IMR-90 (cell line): ENCODE measurements around the gene SLC26A4. TPM values are rescaled to one million over a fixed set of nuclear protein-coding genes. Genes with fewer than 3 reads are reported as not detected.

Experiments used
- ATAC-seq: fragments of 200-7000 bp; cut with Tn5 transposase; 2 replicates; pipeline ENCODE4 v1.9.1; 2020; ENCODE audit warnings: low read depth, mild to moderate bottlenecking, moderate library complexity
- BruUV-seq: library from RNA; stranded (reverse); fragments of 400-500 nt; replicated peaks from 2 replicates; lab custom pipeline; 2021; lab: Mats Ljungman, UMichigan
- CTCF ChIA-PET: fragments of 300-600 bp; formaldehyde crosslinking; extraction: SDS; loops from one replicate; lab custom pipeline; 2021; ENCODE audit warnings: antibody characterized with exemption; lab: Yijun Ruan, JAX
- POLR2A ChIA-PET: fragments of 300-600 bp; sonication (Branson Sonifier 250); formaldehyde crosslinking; loops from one replicate; lab custom pipeline; 2022; ENCODE audit warnings: antibody characterized with exemption; ENCODE audit not compliant: unreplicated experiment; lab: Charles Lee
- DNase-seq: peaks from one replicate; pipeline ENCODE4 v3.0.0; 2013
- H2AFZ ChIP-seq: replicated peaks from 2 replicates; pipeline ENCODE3; 2013; ENCODE audit warnings: low read length, mild to moderate bottlenecking; ENCODE audit not compliant: poor library complexity
- H2AK5ac ChIP-seq: 2 replicates; pipeline ENCODE4 v1.6.1; 2013; ENCODE audit warnings: low read depth, low read length, inconsistent platforms
- H2AK9ac ChIP-seq: replicated peaks from 2 replicates; pipeline ENCODE3; 2013; ENCODE audit warnings: mild to moderate bottlenecking, low read depth, low read length, moderate library complexity; ENCODE audit not compliant: poor library complexity
- H2BK120ac ChIP-seq: 2 replicates; pipeline ENCODE4 v1.6.1; 2013; ENCODE audit warnings: low read depth, low read length, inconsistent platforms
- H2BK15ac ChIP-seq: 3 replicates; pipeline ENCODE4 v1.6.1; 2013; ENCODE audit warnings: low read depth, low read length, inconsistent platforms
- H2BK20ac ChIP-seq: 2 replicates; pipeline ENCODE4 v1.6.1; 2013; ENCODE audit warnings: low read depth, mild to moderate bottlenecking, inconsistent platforms, low read length, moderate library complexity
- H2BK5ac ChIP-seq: 2 replicates; pipeline ENCODE4 v1.6.1; 2013; ENCODE audit warnings: mild to moderate bottlenecking, low read depth, low read length, inconsistent platforms; ENCODE audit not compliant: poor library complexity, severe bottlenecking
- H3K14ac ChIP-seq: replicated peaks from 2 replicates; pipeline ENCODE4 v1.6.1; 2013; ENCODE audit warnings: low read depth, low read length, inconsistent platforms
- H3K18ac ChIP-seq: 2 replicates; pipeline ENCODE4 v1.6.1; 2013; ENCODE audit warnings: low read depth, low read length, control low read depth
- H3K23ac ChIP-seq: 2 replicates; pipeline ENCODE4 v1.6.1; 2013; ENCODE audit warnings: low read depth, low read length, inconsistent platforms
- H3K27ac ChIP-seq: 2 replicates; pipeline ENCODE4 v1.5.1; 2013; ENCODE audit warnings: mild to moderate bottlenecking, control low read depth, low read length; ENCODE audit not compliant: insufficient read depth
- H3K27me3 ChIP-seq: 2 replicates; pipeline ENCODE4 v1.6.1; 2013; ENCODE audit warnings: low read length; ENCODE audit not compliant: control insufficient read depth, insufficient read depth
- H3K36me3 ChIP-seq: 2 replicates; pipeline ENCODE4 v1.6.1; 2013; ENCODE audit warnings: low read length, mixed read lengths; ENCODE audit not compliant: control insufficient read depth, insufficient read depth
- H3K4ac ChIP-seq: 2 replicates; pipeline ENCODE4 v1.6.1; 2013; ENCODE audit warnings: low read depth, low read length, inconsistent platforms
- H3K4me1 ChIP-seq: 2 replicates; pipeline ENCODE4 v1.6.1; 2013; ENCODE audit warnings: low read length, mixed read lengths; ENCODE audit not compliant: control insufficient read depth, insufficient read depth
- H3K4me2 ChIP-seq: 2 replicates; pipeline ENCODE4 v1.6.1; 2013; ENCODE audit warnings: low read depth, mild to moderate bottlenecking, control low read depth, low read length, moderate library complexity
- H3K4me3 ChIP-seq: 2 replicates; pipeline ENCODE4 v1.5.1; 2013; ENCODE audit warnings: low read depth, mild to moderate bottlenecking, control low read depth, low read length, moderate library complexity; ENCODE audit not compliant: insufficient read depth
- H3K56ac ChIP-seq: 2 replicates; pipeline ENCODE4 v1.6.1; 2013; ENCODE audit warnings: low read length, inconsistent platforms; ENCODE audit not compliant: insufficient read depth; ENCODE audit errors: extremely low read depth
- H3K79me1 ChIP-seq, 2 experiments: 2 replicates each; pipeline ENCODE4 v1.6.1; 2013; ENCODE audit warnings: low read length in 2 of 2, inconsistent platforms in 1 of 2, low read depth in 1 of 2
- H3K9ac ChIP-seq: 2 replicates; pipeline ENCODE4 v1.6.1; 2013; ENCODE audit warnings: low read depth, low read length, control low read depth
- H3K9me1 ChIP-seq: 2 replicates; pipeline ENCODE4 v1.6.1; 2013; ENCODE audit warnings: low read length, inconsistent platforms; ENCODE audit not compliant: insufficient read depth
- H3K9me3 ChIP-seq: 2 replicates; pipeline ENCODE4 v1.6.1; 2013; ENCODE audit warnings: low read length; ENCODE audit not compliant: control insufficient read depth, insufficient read depth
- H4K20me1 ChIP-seq: 2 replicates; pipeline ENCODE4 v1.6.1; 2013; ENCODE audit warnings: low read length, inconsistent platforms; ENCODE audit not compliant: insufficient read depth
- H4K5ac ChIP-seq: 2 replicates; pipeline ENCODE4 v1.6.1; 2013; ENCODE audit warnings: mild to moderate bottlenecking, low read depth, low read length, control low read depth
- H4K8ac ChIP-seq, 2 experiments: 2 replicates each; pipeline ENCODE4 v1.6.1; 2013; ENCODE audit warnings: low read depth in 2 of 2, low read length in 2 of 2, control low read depth in 1 of 2, inconsistent platforms in 1 of 2
- H4K91ac ChIP-seq: 2 replicates; pipeline ENCODE4 v1.6.1; 2013; ENCODE audit warnings: low read depth, low read length, inconsistent platforms; ENCODE audit not compliant: insufficient read depth
- BHLHE40 ChIP-seq: fragments of 150-350 bp; IDR thresholded peaks from 2 replicates; pipeline ENCODE4 v1.6.1; 2016; ENCODE audit warnings: mild to moderate bottlenecking, low read depth, low read length
- CEBPB ChIP-seq: IDR thresholded peaks from 2 replicates; pipeline ENCODE4 v1.6.1; 2012; ENCODE audit warnings: low read depth, low read length, improper control_type of control experiment
- CHD1 ChIP-seq: IDR thresholded peaks from 2 replicates; pipeline ENCODE4 v1.6.1; 2012; ENCODE audit warnings: low read depth, low read length, improper control_type of control experiment
- CTCF ChIP-seq: conservative IDR thresholded peaks from 2 replicates; pipeline ENCODE4 v1.5.1; 2012; ENCODE audit warnings: mild to moderate bottlenecking, low read depth, low read length, improper control_type of control experiment
- ELK1 ChIP-seq: fragments of 150-350 bp; IDR thresholded peaks from 2 replicates; pipeline ENCODE4 v1.6.1; 2016; ENCODE audit warnings: low read depth, mild to moderate bottlenecking, low read length, moderate library complexity, borderline replicate concordance
- FOS ChIP-seq: fragments of 150-350 bp; IDR thresholded peaks from 2 replicates; pipeline ENCODE4 v1.6.1; 2016; ENCODE audit warnings: low read depth, low read length
- MAZ ChIP-seq: IDR thresholded peaks from 2 replicates; pipeline ENCODE4 v1.6.1; 2012; ENCODE audit warnings: low read depth, mild to moderate bottlenecking, low read length, improper control_type of control experiment, moderate library complexity, borderline replicate concordance
- MXI1 ChIP-seq: IDR thresholded peaks from 2 replicates; pipeline ENCODE4 v1.6.1; 2012; ENCODE audit warnings: low read depth, mild to moderate bottlenecking, low read length, moderate library complexity, borderline replicate concordance
- NFE2L2 ChIP-seq: fragments of 150-350 bp; IDR thresholded peaks from 2 replicates; pipeline ENCODE4 v1.6.1; 2016; ENCODE audit warnings: low read depth, mild to moderate bottlenecking, low read length
- POLR2A ChIP-seq: IDR thresholded peaks from 2 replicates; pipeline ENCODE4 v1.6.1; 2012; ENCODE audit warnings: mild to moderate bottlenecking, low read depth, low read length
- RAD21 ChIP-seq: IDR thresholded peaks from 2 replicates; pipeline ENCODE4 v1.6.1; 2012; ENCODE audit warnings: low read length, improper control_type of control experiment
- RCOR1 ChIP-seq: IDR thresholded peaks from 2 replicates; pipeline ENCODE4 v1.6.1; 2012; ENCODE audit warnings: mild to moderate bottlenecking, low read length, improper control_type of control experiment; ENCODE audit not compliant: insufficient replicate concordance
- RFX5 ChIP-seq: IDR thresholded peaks from 2 replicates; pipeline ENCODE4 v1.8.0; 2012; ENCODE audit warnings: low read depth, mild to moderate bottlenecking, low read length, moderate library complexity
- SMC3 ChIP-seq: fragments of 150-350 bp; IDR thresholded peaks from 2 replicates; pipeline ENCODE4 v1.6.1; 2016; ENCODE audit warnings: low read depth, mild to moderate bottlenecking, antibody characterized with exemption, low read length, moderate library complexity
- USF2 ChIP-seq: fragments of 150-350 bp; IDR thresholded peaks from 2 replicates; pipeline ENCODE4 v1.6.1; 2017; ENCODE audit warnings: mild to moderate bottlenecking, antibody characterized with exemption, low read length, low read depth
- WGBS, 2 experiments: methylation state at CpG; one replicate each; pipeline versions ENCODE4 v1.1.5 to v1.1.7; 2013; ENCODE audit warnings: missing lambda C conversion rate in 2 of 2; ENCODE audit not compliant: insufficient read length in 1 of 2; ENCODE audit errors: extremely low coverage in 2 of 2; 5-methylcytosine and 5-hydroxymethylcytosine counted together
- dilution Hi-C: fragments of 300-500 bp; cut with HindIII; formaldehyde crosslinking; loops from one replicate; pipeline ENCODE4 v1.14.3; 2018; ENCODE audit warnings: low sequenced_read_pairs; ENCODE audit not compliant: unreplicated experiment
- in situ Hi-C: fragments of 300-500 bp; cut with MboI; formaldehyde crosslinking; loops from 3 replicates; pipeline ENCODE4 v1.14.3; 2019; ENCODE audit warnings: low sequenced_read_pairs, inconsistent platforms, mixed read lengths
- intact Hi-C: fragments of 100-400 bp; cut with micrococcal nuclease; formaldehyde crosslinking; loops from 2 replicates; pipeline ENCODE4 v1.10.0; 2022
- polyA plus RNA-seq, 3 experiments: library from polyadenylated mRNA; depleted of rRNA; stranded (reverse); fragments of >200 nt; gene quantifications; 2 replicates each; pipeline ENCODE4 v1.2.3, GENCODE V29; 2012; ENCODE audit warnings: low replicate concordance in 1 of 3
- total RNA-seq: library from RNA; depleted of rRNA; stranded (reverse); fragments of >200 nt; gene quantifications from 2 replicates; pipeline ENCODE4 v1.2.3, GENCODE V29; 2012

Gene SLC26A4
- total and polyA plus RNA-seq, 2 of the 4 experiments (the other 2 are of a cell fraction) = 0.09 to 1.1 TPM

- no peaks in the 10 kb centered on the region for H3K36me3 ChIP-seq
- no peak overlapping the region for H4K8ac ChIP-seq
- no peak overlapping the region for H2AK5ac ChIP-seq
- no peak overlapping the region for H3K27ac ChIP-seq
- H2BK15ac ChIP-seq = no peak overlapping the region
- CTCF ChIA-PET = interaction anchor here (0.6 kb wide), 1 partner anchor 19 kb away, joined by 3 read pairs; no protein-coding TSS in a partner anchor
- H4K20me1 ChIP-seq = no peaks in the 10 kb centered on the region
- no peak overlapping the region for H4K5ac ChIP-seq
- no peak overlapping the region; the same call in 1 of the 2 replicates for H2BK120ac ChIP-seq
- in situ Hi-C loops = no loop called here
- no peak overlapping the region for H2AFZ ChIP-seq
- peaks cover 3% of the 10 kb centered on the region for H3K9me1 ChIP-seq
- no peak overlapping the region for H2BK20ac ChIP-seq
- peaks cover 2% of the 10 kb centered on the region; the same call in 1 of the 2 replicates for H3K4me1 ChIP-seq
- no peak overlapping the region for H2AK9ac ChIP-seq
- H3K4ac ChIP-seq = no peak overlapping the region
- WGBS, 2 experiments = no CpG with 5 or more reads among the region's 1 CpG
- peak; percentile 85 for DNase-seq
- no peak overlapping the region for H3K56ac ChIP-seq
- H3K27me3 ChIP-seq = no peaks in the 10 kb centered on the region
- no peak overlapping the region for H3K4me3 ChIP-seq
- peak overlapping the region; percentile 69 for H2BK5ac ChIP-seq
- no TSS peak for BruUV-seq
- H3K23ac ChIP-seq = no peak overlapping the region
- no peak overlapping the region for H3K9ac ChIP-seq
- no peak overlapping the region; the same call in 1 of the 2 replicates for H3K4me2 ChIP-seq
- dilution Hi-C loops = loop anchor here (25.0 kb wide), 1 partner anchor 249 kb away; the partner anchor contains the start of gene GPR22
- H3K14ac ChIP-seq = no peak overlapping the region
- no peak for TF ChIP-seq MAZ
- TF ChIP-seq NFE2L2 = no peak
- no peak for TF ChIP-seq BHLHE40
- TF ChIP-seq CHD1 = no peak
- TF ChIP-seq MXI1 = no peak
- TF ChIP-seq POLR2A = no peak
- TF ChIP-seq RCOR1 = no peak
- no peak for TF ChIP-seq RFX5
- TF ChIP-seq CEBPB = no peak
- no peak for TF ChIP-seq CTCF
- TF ChIP-seq SMC3 = no peak
- TF ChIP-seq USF2 = no peak
- TF ChIP-seq RAD21 = no peak
- TF ChIP-seq ELK1 = no peak
- no peak for TF ChIP-seq FOS
- no peaks in the 10 kb centered on the region for H3K79me1 ChIP-seq
- intact Hi-C loops = no loop called here
- H3K18ac ChIP-seq = no peak overlapping the region
- POLR2A ChIA-PET = no interaction called here
- H3K9me3 ChIP-seq = no peaks in the 10 kb centered on the region
- ATAC-seq = peak; percentile 91
- H4K91ac ChIP-seq = no peak overlapping the region
Observed at GRCh38 chr7:107711301-107711700, 50.7 kb downstream of the SLC26A4 start.
